ENCODE data around the gene UBE2J2. TPM values are rescaled to one million over a fixed set of nuclear protein-coding genes. Genes with fewer than 3 reads are reported as not detected.

UBE2J2 gene
- total and polyA plus RNA-seq, 4 donors, result 36.0 to 57.4 (median 47.1) TPM

GRCh38 chr1:1223891-1224290, 49.8 kb downstream of the UBE2J2 start:
- TF ChIP-seq, protein P1, sequence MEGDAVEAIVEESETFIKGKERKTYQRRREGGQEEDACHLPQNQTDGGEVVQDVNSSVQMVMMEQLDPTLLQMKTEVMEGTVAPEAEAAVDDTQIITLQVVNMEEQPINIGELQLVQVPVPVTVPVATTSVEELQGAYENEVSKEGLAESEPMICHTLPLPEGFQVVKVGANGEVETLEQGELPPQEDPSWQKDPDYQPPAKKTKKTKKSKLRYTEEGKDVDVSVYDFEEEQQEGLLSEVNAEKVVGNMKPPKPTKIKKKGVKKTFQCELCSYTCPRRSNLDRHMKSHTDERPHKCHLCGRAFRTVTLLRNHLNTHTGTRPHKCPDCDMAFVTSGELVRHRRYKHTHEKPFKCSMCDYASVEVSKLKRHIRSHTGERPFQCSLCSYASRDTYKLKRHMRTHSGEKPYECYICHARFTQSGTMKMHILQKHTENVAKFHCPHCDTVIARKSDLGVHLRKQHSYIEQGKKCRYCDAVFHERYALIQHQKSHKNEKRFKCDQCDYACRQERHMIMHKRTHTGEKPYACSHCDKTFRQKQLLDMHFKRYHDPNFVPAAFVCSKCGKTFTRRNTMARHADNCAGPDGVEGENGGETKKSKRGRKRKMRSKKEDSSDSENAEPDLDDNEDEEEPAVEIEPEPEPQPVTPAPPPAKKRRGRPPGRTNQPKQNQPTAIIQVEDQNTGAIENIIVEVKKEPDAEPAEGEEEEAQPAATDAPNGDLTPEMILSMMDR (IDR thresholded peaks at IDR 0.05; ENCODE audit: control extremely low read depth, extremely low read depth), result no peak
- Histone ChIP-seq H3K27ac (ENCODE audit: low read depth in 1 of 2, low read length in 1 of 2) (no peak overlapping the region), H3K9ac (ENCODE audit: insufficient read depth in 1 of 2, low read length in 2 of 2) (no peak overlapping the region), H3K4me3 (no peak overlapping the region), H3K4me1 (ENCODE audit: control insufficient read depth in 5 of 5, insufficient read depth in 5 of 5, low read length in 5 of 5) (no peaks in the 10 kb centered on the region), H3K27me3 (ENCODE audit: control insufficient read depth in 3 of 3, insufficient read depth in 3 of 3, low read length in 2 of 3) (no peaks in the 10 kb centered on the region), H3K9me3 (ENCODE audit: control insufficient read depth in 4 of 4, insufficient read depth in 3 of 4, low read length in 3 of 4) (no peaks in the 10 kb centered on the region), H3K36me3 (ENCODE audit: control insufficient read depth in 4 of 4, insufficient read depth in 4 of 4, low read length in 4 of 4) (peaks cover 6 to 82% (median 13%) of the 10 kb centered on the region in 4 donors)
- 94 to 97% methylated on average over 20 to 21 of the region's 21 CpGs for WGBS, 2 donors
- no peak for DNase-seq
- ATAC-seq (ENCODE audit: insufficient read depth, low FRiP score), result no peak

GRCh38 chr1:1223321-1223720, 50.3 kb downstream of the UBE2J2 start:
- no peak for ATAC-seq (ENCODE audit: insufficient read depth, low FRiP score)
- Histone ChIP-seq H3K4me3 (no peak overlapping the region), H3K36me3 (ENCODE audit: control insufficient read depth in 4 of 4, insufficient read depth in 4 of 4, low read length in 4 of 4) (peaks cover 7 to 82% (median 15%) of the 10 kb centered on the region in 4 donors), H3K27me3 (ENCODE audit: control insufficient read depth in 3 of 3, insufficient read depth in 3 of 3, low read length in 2 of 3) (no peaks in the 10 kb centered on the region), H3K27ac (ENCODE audit: low read depth in 1 of 2, low read length in 1 of 2) (no peak overlapping the region), H3K9me3 (ENCODE audit: control insufficient read depth in 4 of 4, insufficient read depth in 3 of 4, low read length in 3 of 4) (no peaks in the 10 kb centered on the region), H3K4me1 (ENCODE audit: control insufficient read depth in 5 of 5, insufficient read depth in 5 of 5, low read length in 5 of 5) (no peaks in the 10 kb centered on the region), H3K9ac (ENCODE audit: insufficient read depth in 1 of 2, low read length in 2 of 2) (no peak overlapping the region)
- no peak for DNase-seq
- 96 to 99% methylated on average over 13 to 15 of the region's 15 CpGs for WGBS, 2 donors
- TF ChIP-seq, protein P1 (IDR thresholded peaks at IDR 0.05; ENCODE audit: control extremely low read depth, extremely low read depth), result no peak

GRCh38 chr1:1222575-1223225, 51.0 kb downstream of the UBE2J2 start:
- TF ChIP-seq, protein P1 (IDR thresholded peaks at IDR 0.05; ENCODE audit: control extremely low read depth, extremely low read depth), result no peak

More at GRCh38 chr1:1222575-1223225, 51.0 kb downstream of the UBE2J2 start:
- Histone ChIP-seq H3K27ac (ENCODE audit: low read depth in 1 of 2, low read length in 1 of 2) (no peak overlapping the region), H3K27me3 (ENCODE audit: control insufficient read depth in 3 of 3, insufficient read depth in 3 of 3, low read length in 2 of 3) (no peaks in the 10 kb centered on the region), H3K4me3 (no peak overlapping the region), H3K9me3 (ENCODE audit: control insufficient read depth in 4 of 4, insufficient read depth in 3 of 4, low read length in 3 of 4) (peaks cover 0 to 2% (median 0%) of the 10 kb centered on the region in 4 donors), H3K4me1 (ENCODE audit: control insufficient read depth in 5 of 5, insufficient read depth in 5 of 5, low read length in 5 of 5) (no peaks in the 10 kb centered on the region), H3K36me3 (ENCODE audit: control insufficient read depth in 4 of 4, insufficient read depth in 4 of 4, low read length in 4 of 4) (peaks cover 11 to 82% (median 18%) of the 10 kb centered on the region in 4 donors), H3K9ac (ENCODE audit: insufficient read depth in 1 of 2, low read length in 2 of 2) (no peak overlapping the region)
- DNase-seq, result no peak
- 95 to 97% methylated on average over 44 of the region's 44 CpGs for WGBS, 2 donors
- no peak for ATAC-seq (ENCODE audit: insufficient read depth, low FRiP score)
